ENCODE measurements around the gene PTPN13.
"Not testable (repeated sequence)": the region's sequence is repeated elsewhere in the genome, so short reads cannot be mapped to it uniquely, and the experiment has no call there.

The PTPN13 gene

DNA sequence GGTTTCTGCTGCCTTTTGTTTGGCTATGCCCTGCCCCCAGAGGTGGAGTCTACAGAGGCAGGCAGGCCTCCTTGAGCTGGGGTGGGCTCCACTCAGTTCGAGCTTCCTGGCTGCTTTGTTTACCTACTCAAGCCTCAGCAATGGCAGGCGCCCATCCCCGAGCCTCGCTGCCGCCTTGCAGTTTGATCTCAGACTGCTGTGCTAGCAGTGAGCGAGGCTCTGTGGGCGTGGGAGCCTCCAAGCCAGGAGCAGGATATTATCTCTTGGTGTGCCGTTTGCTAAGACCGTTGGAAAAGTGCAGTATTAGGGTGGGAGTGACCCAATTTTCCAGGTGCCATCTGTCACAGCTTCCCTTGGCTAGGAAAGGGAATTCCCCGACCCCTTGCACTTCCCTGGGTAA, 62.7 kb downstream of the PTPN13 start:
- not testable (repeated sequence) for H3K4me1 ChIP-seq (ENCODE audit: control insufficient read depth, insufficient read depth, low read length); H3K9ac ChIP-seq (ENCODE audit: low read depth, low read length); H3K9me3 ChIP-seq (ENCODE audit: control insufficient read depth, insufficient read depth, low read length); H3K4me3 ChIP-seq (ENCODE audit: low read depth, low read length); H3K27me3 ChIP-seq (ENCODE audit: control insufficient read depth, insufficient read depth, low read length); H3K36me3 ChIP-seq (ENCODE audit: control insufficient read depth, insufficient read depth, low read length)

DNA sequence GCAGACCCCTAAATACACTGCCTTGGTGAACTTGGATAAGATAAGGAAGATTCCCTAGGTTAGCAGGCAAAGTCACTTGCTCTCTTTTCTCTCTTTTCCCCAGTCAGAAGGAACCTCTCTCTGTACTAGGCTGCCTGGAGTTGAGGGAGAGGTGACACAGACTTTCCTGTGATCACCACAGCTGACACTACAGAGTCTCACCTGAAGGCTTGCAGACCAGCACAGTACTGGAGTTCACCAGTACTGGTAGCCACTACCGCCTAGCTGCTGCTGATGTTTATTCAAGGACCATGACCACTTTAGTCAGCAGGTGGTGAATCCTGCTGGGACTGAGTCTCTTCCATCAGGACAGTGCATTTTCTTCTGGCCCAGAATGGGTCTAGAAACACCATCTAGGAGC, 63.3 kb downstream of the PTPN13 start:
- Histone ChIP-seq H3K9me3 (ENCODE audit: control insufficient read depth, insufficient read depth, low read length) (peaks cover 4% of the 10 kb centered on the region), H3K4me1 (ENCODE audit: control insufficient read depth, insufficient read depth, low read length) (no peaks in the 10 kb centered on the region), H3K36me3 (ENCODE audit: control insufficient read depth, insufficient read depth, low read length) (peaks cover 9% of the 10 kb centered on the region), H3K4me3 (ENCODE audit: low read depth, low read length) (no peak overlapping the region), H3K9ac (ENCODE audit: low read depth, low read length) (no peak overlapping the region), H3K27me3 (ENCODE audit: control insufficient read depth, insufficient read depth, low read length) (no peaks in the 10 kb centered on the region)

DNA sequence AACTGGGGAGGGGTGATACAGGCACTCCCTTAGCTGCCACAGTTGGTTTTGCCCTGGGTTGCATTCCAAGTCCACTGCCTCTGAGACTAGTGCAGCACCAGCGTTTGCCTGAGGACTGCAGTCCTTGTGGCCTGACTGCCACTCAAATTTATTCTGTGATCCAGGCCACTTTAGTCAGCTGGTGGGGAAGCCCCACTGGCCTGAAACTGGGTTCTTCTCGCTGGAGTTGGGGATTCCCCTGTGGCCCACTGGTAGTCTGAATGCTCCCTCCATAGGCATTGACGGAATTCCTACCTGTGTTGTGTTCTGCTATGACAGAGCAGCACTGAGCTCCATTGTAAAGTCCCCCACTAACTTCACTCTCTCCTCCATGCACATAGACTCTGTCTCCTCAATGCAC, 63.8 kb downstream of the PTPN13 start:
- no peaks in the 10 kb centered on the region for H3K9me3 ChIP-seq (ENCODE audit: control insufficient read depth, insufficient read depth, low read length)
- H3K4me3 ChIP-seq (ENCODE audit: low read depth, low read length), result no peak overlapping the region
- H3K27me3 ChIP-seq (ENCODE audit: control insufficient read depth, insufficient read depth, low read length), result no peaks in the 10 kb centered on the region
- no peak overlapping the region for H3K9ac ChIP-seq (ENCODE audit: low read depth, low read length)
- H3K4me1 ChIP-seq (ENCODE audit: control insufficient read depth, insufficient read depth, low read length), result no peaks in the 10 kb centered on the region
- H3K36me3 ChIP-seq (ENCODE audit: control insufficient read depth, insufficient read depth, low read length), result peaks cover 9% of the 10 kb centered on the region

DNA sequence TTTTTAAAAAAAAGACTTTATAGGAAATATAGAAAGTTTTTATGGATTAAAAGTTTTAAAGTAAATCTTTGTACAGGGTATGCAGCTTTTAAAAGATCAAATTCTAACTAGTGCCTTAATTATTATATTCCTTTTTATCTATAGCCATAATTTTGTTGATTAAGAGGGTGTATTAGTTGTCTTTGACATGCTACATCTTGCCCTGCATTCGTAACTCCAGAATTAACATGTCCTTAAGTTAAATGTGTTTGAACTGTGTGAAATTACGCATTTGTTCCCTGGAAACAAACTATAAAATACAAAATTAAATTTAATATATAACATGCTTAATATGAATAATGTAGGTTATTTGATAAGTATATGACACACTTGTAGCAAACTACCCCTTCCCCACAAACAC, 66.3 kb downstream of the PTPN13 start:
- H3K36me3 ChIP-seq (ENCODE audit: control insufficient read depth, insufficient read depth, low read length), result peaks cover 9% of the 10 kb centered on the region
- H3K9me3 ChIP-seq (ENCODE audit: control insufficient read depth, insufficient read depth, low read length), result no peaks in the 10 kb centered on the region
- H3K27me3 ChIP-seq (ENCODE audit: control insufficient read depth, insufficient read depth, low read length), result no peaks in the 10 kb centered on the region
- no peak overlapping the region for H3K4me3 ChIP-seq (ENCODE audit: low read depth, low read length)
- no peaks in the 10 kb centered on the region for H3K4me1 ChIP-seq (ENCODE audit: control insufficient read depth, insufficient read depth, low read length)
- H3K9ac ChIP-seq (ENCODE audit: low read depth, low read length), result no peak overlapping the region

DNA sequence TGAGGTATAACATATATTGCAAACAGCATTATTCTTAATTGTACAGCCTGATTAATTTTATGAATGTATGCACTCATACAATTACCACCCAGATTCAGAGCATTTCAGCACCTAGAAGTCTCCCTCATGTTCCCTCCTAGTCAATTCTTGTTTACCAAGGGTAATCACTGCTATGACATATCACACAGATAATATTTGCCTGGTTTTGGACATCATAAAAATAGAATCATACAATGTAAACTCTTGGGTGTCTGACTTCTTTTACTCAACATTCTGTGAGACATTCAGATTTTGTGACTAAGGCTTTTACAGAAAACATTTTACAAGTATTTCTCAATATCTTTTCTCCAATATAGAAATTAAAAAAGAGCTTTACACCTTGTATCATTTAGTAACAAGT, 66.9 kb downstream of the PTPN13 start:
- H3K27me3 ChIP-seq (ENCODE audit: control insufficient read depth, insufficient read depth, low read length), result no peaks in the 10 kb centered on the region
- no peaks in the 10 kb centered on the region for H3K4me1 ChIP-seq (ENCODE audit: control insufficient read depth, insufficient read depth, low read length)
- H3K9me3 ChIP-seq (ENCODE audit: control insufficient read depth, insufficient read depth, low read length), result no peaks in the 10 kb centered on the region
- no peak overlapping the region for H3K4me3 ChIP-seq (ENCODE audit: low read depth, low read length)
- H3K36me3 ChIP-seq (ENCODE audit: control insufficient read depth, insufficient read depth, low read length), result peaks cover 9% of the 10 kb centered on the region
- H3K9ac ChIP-seq (ENCODE audit: low read depth, low read length), result no peak overlapping the region

DNA sequence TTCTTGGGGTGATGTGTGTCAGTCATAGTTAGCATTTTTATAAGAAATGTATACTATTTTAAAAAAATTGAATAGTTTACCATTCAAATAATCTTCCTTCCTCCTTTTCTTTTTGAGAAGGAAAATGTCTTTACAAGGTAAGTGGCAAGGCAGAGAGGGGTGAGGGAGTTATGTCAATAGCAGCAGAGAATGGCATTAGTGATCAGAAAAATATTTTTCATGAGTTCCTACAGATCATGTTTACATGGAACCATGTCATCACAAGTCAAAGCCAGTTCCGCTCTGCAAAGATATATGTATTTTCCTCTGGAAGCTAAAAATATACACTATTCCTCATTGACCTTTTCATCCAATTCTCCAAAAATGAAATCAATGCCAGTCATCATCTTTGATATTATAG, 67.3 kb downstream of the PTPN13 start:
- H3K9ac ChIP-seq (ENCODE audit: low read depth, low read length), result no peak overlapping the region
- no peak overlapping the region for H3K4me3 ChIP-seq (ENCODE audit: low read depth, low read length)
- H3K27me3 ChIP-seq (ENCODE audit: control insufficient read depth, insufficient read depth, low read length), result no peaks in the 10 kb centered on the region
- no peaks in the 10 kb centered on the region for H3K9me3 ChIP-seq (ENCODE audit: control insufficient read depth, insufficient read depth, low read length)
- peaks cover 9% of the 10 kb centered on the region for H3K36me3 ChIP-seq (ENCODE audit: control insufficient read depth, insufficient read depth, low read length)
- no peaks in the 10 kb centered on the region for H3K4me1 ChIP-seq (ENCODE audit: control insufficient read depth, insufficient read depth, low read length)

DNA sequence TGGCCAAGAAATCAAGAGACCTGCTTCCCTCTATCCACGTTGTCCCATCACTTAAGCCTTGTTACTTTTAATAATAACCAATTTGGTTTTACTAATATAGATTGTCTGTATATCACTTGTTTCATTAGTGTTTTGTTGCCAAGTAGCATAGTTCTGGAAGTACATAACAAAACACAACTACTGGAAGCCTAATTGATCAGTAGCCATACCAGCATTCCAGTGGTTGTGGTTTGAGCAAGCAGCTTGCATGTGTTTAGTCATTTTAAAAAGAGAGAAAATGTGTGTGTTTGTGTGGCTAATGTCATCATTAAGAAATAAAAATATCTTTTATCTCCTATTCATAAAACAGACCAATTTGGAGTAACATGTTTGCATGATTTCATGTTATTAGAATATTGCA, 70.8 kb downstream of the PTPN13 start:
- Histone ChIP-seq H3K4me1 (ENCODE audit: control insufficient read depth, insufficient read depth, low read length) (no peaks in the 10 kb centered on the region), H3K36me3 (ENCODE audit: control insufficient read depth, insufficient read depth, low read length) (no peaks in the 10 kb centered on the region), H3K9ac (ENCODE audit: low read depth, low read length) (no peak overlapping the region), H3K4me3 (ENCODE audit: low read depth, low read length) (no peak overlapping the region), H3K9me3 (ENCODE audit: control insufficient read depth, insufficient read depth, low read length) (no peaks in the 10 kb centered on the region), H3K27me3 (ENCODE audit: control insufficient read depth, insufficient read depth, low read length) (no peaks in the 10 kb centered on the region)

DNA sequence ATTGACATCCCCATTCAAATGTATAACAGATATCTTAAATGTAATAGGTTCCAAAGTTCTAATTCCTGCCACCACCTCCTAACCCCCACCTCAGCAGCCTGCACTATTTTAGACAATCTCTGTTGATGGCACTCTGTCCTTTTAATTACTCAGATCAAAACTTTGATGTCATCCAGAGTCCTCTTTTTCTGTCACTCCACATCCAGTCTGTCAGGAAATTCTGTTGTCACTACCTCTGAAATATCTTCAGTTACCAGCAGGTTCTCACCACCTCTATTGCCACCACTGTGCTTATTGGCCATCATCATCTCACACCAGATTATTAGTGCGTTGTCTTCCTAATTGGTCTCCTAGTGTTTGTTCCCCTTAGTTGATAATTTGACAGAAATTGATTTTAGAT, 76.2 kb downstream of the PTPN13 start:
- H3K4me1 ChIP-seq (ENCODE audit: control insufficient read depth, insufficient read depth, low read length), result no peaks in the 10 kb centered on the region
- no peaks in the 10 kb centered on the region for H3K9me3 ChIP-seq (ENCODE audit: control insufficient read depth, insufficient read depth, low read length)
- no peak overlapping the region for H3K4me3 ChIP-seq (ENCODE audit: low read depth, low read length)
- H3K27me3 ChIP-seq (ENCODE audit: control insufficient read depth, insufficient read depth, low read length), result no peaks in the 10 kb centered on the region
- H3K36me3 ChIP-seq (ENCODE audit: control insufficient read depth, insufficient read depth, low read length), result no peaks in the 10 kb centered on the region
- H3K9ac ChIP-seq (ENCODE audit: low read depth, low read length), result no peak overlapping the region

DNA sequence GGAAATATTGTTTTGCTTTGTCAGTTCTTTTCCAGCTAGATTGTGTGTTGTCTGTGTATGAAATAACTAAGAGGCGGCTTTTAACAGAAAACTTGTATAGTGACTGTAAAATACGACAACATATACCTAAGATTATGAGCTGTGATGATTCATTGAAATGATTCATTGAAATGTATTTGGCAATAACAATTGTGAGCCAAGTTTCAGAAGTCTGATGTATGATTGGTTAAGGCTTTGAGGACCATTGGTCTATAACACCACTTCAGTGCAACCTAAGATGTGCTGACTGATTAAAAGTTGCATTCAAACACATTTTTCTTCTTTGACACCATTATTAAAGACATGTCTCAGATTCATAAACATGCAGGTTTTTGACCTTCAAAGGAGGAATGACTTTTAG, 76.6 kb downstream of the PTPN13 start:
- no peaks in the 10 kb centered on the region for H3K27me3 ChIP-seq (ENCODE audit: control insufficient read depth, insufficient read depth, low read length)
- no peaks in the 10 kb centered on the region for H3K4me1 ChIP-seq (ENCODE audit: control insufficient read depth, insufficient read depth, low read length)
- no peaks in the 10 kb centered on the region for H3K36me3 ChIP-seq (ENCODE audit: control insufficient read depth, insufficient read depth, low read length)
- H3K9ac ChIP-seq (ENCODE audit: low read depth, low read length), result no peak overlapping the region
- H3K4me3 ChIP-seq (ENCODE audit: low read depth, low read length), result no peak overlapping the region
- no peaks in the 10 kb centered on the region for H3K9me3 ChIP-seq (ENCODE audit: control insufficient read depth, insufficient read depth, low read length)

DNA sequence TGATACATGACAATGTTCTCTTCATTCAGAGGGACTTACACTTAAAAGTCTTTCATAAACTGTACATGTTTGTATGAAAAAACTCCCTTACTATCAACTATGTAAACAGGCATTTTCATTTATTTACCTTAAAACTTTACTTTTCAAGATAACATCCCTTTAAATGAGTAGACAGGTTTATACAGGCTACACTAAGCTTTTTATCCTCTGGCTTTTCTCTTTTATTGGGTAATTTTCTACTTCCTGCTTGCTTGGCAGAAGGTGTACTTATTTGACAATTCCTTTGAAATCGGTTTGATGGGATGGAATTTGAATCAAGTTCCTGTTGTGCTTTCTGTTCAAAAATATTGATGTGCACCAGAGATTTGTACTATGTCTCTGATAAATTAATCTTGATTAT, 81.4 kb downstream of the PTPN13 start:
- H3K9ac ChIP-seq (ENCODE audit: low read depth, low read length), result no peak overlapping the region
- no peaks in the 10 kb centered on the region for H3K4me1 ChIP-seq (ENCODE audit: control insufficient read depth, insufficient read depth, low read length)
- no peaks in the 10 kb centered on the region for H3K27me3 ChIP-seq (ENCODE audit: control insufficient read depth, insufficient read depth, low read length)
- H3K9me3 ChIP-seq (ENCODE audit: control insufficient read depth, insufficient read depth, low read length), result no peaks in the 10 kb centered on the region
- H3K4me3 ChIP-seq (ENCODE audit: low read depth, low read length), result no peak overlapping the region
- H3K36me3 ChIP-seq (ENCODE audit: control insufficient read depth, insufficient read depth, low read length), result no peaks in the 10 kb centered on the region

DNA sequence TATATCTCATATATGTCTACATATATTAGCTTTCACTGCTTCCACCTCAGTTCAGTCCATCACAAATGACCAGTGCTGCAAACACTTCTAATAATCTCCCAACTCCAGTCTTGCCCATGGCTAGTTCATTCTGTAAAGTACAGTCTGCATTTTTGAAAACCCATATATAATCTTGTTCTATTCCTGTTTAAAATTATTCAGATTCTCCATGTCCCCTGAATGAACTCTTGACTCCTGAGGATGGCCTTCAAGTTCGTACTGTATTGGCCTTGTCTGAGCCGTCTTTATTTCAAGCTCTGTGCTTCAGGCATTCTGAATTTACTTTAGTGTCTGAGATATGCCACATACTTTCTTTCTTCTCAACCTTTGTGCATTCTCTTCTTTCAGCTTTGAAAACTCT, 84.7 kb downstream of the PTPN13 start:
- Histone ChIP-seq H3K36me3 (ENCODE audit: control insufficient read depth, insufficient read depth, low read length) (no peaks in the 10 kb centered on the region), H3K9me3 (ENCODE audit: control insufficient read depth, insufficient read depth, low read length) (no peaks in the 10 kb centered on the region), H3K27me3 (ENCODE audit: control insufficient read depth, insufficient read depth, low read length) (no peaks in the 10 kb centered on the region), H3K4me1 (ENCODE audit: control insufficient read depth, insufficient read depth, low read length) (no peaks in the 10 kb centered on the region), H3K9ac (ENCODE audit: low read depth, low read length) (no peak overlapping the region), H3K4me3 (ENCODE audit: low read depth, low read length) (no peak overlapping the region)

DNA sequence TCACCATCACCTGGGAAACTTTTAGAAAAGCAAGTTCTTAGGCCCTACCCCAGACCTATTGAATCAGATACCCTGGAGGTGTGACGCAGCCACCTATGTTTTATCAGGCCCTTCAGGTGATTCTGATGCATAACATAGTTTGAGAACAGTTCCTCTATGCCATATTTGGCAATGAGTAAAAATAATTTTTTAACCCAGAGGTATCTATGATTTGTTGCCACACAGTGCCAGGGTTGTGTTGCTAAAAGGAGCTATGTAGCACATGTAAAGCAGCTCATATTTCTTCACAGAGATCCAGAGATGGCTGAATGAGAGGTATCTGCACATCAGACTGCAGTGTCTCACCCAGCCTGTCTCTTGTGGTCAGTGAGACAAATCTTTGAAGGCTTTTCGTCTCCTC, 85.3 kb downstream of the PTPN13 start:
- Histone ChIP-seq H3K4me3 (ENCODE audit: low read depth, low read length) (no peak overlapping the region), H3K9me3 (ENCODE audit: control insufficient read depth, insufficient read depth, low read length) (no peaks in the 10 kb centered on the region), H3K27me3 (ENCODE audit: control insufficient read depth, insufficient read depth, low read length) (no peaks in the 10 kb centered on the region), H3K9ac (ENCODE audit: low read depth, low read length) (no peak overlapping the region), H3K4me1 (ENCODE audit: control insufficient read depth, insufficient read depth, low read length) (no peaks in the 10 kb centered on the region), H3K36me3 (ENCODE audit: control insufficient read depth, insufficient read depth, low read length) (no peaks in the 10 kb centered on the region)

DNA sequence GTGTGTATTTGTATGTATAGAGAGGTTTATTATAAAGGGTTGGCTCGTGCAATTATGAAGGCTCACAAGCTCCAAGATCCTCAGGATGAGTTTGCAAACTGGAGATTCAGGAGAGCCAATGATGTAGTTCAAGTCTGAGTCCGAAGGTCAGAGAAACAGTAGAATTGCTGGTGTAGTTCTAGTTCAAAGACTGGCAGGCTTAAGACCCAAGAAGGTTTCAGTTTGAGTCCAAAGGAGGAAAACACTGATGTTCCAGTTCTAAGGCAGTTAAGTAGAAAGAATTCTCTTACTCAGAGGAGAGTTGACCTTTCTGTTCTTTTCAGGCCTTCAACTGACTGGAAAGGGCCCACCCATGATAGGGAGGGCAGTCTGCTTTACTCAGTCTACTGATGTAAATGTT, 89.1 kb downstream of the PTPN13 start:
- H3K9me3 ChIP-seq (ENCODE audit: control insufficient read depth, insufficient read depth, low read length), result no peaks in the 10 kb centered on the region
- H3K4me1 ChIP-seq (ENCODE audit: control insufficient read depth, insufficient read depth, low read length), result no peaks in the 10 kb centered on the region
- H3K4me3 ChIP-seq (ENCODE audit: low read depth, low read length), result no peak overlapping the region
- no peaks in the 10 kb centered on the region for H3K27me3 ChIP-seq (ENCODE audit: control insufficient read depth, insufficient read depth, low read length)
- no peaks in the 10 kb centered on the region for H3K36me3 ChIP-seq (ENCODE audit: control insufficient read depth, insufficient read depth, low read length)
- H3K9ac ChIP-seq (ENCODE audit: low read depth, low read length), result no peak overlapping the region

Data from iPS-15b (cell line).